HG03342 (cell line): ENCODE results near the gene ABCG1.

Experiments
- ATAC-seq: cut with Tn5 transposase; IDR thresholded peaks from one replicate; pipeline ENCODE4 v1.9.1; 2021; ENCODE audit warnings: mild to moderate bottlenecking, moderate library complexity; ENCODE audit not compliant: unreplicated experiment

The ABCG1 gene

GRCh38 chr21:42302076-42302650 is 83.2 kb downstream of the ABCG1 start:
- ATAC-seq, result no peak

- no peak for ATAC-seq
Observed at GRCh38 chr21:42302794-42303193, 83.9 kb downstream of the ABCG1 start.

DNA sequence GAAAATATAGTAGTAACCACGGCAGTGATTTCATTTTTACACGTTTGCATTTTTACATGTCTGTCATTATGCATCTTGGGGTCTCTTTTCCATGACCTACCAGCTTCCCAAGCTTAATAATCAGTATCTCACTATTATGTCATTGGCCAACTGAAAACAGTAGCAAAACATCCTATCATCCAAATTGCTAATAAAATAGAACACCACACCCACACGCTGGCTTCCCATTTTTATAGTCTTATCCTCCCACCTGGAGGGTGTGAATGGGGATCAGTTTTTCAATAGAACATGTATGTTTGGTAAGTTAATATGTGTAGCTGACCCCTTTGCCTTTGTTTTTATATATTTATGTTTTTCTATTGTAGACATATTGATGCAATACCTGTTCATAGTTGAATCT is 84.5 kb downstream of the ABCG1 start:
- ATAC-seq, result no peak

DNA sequence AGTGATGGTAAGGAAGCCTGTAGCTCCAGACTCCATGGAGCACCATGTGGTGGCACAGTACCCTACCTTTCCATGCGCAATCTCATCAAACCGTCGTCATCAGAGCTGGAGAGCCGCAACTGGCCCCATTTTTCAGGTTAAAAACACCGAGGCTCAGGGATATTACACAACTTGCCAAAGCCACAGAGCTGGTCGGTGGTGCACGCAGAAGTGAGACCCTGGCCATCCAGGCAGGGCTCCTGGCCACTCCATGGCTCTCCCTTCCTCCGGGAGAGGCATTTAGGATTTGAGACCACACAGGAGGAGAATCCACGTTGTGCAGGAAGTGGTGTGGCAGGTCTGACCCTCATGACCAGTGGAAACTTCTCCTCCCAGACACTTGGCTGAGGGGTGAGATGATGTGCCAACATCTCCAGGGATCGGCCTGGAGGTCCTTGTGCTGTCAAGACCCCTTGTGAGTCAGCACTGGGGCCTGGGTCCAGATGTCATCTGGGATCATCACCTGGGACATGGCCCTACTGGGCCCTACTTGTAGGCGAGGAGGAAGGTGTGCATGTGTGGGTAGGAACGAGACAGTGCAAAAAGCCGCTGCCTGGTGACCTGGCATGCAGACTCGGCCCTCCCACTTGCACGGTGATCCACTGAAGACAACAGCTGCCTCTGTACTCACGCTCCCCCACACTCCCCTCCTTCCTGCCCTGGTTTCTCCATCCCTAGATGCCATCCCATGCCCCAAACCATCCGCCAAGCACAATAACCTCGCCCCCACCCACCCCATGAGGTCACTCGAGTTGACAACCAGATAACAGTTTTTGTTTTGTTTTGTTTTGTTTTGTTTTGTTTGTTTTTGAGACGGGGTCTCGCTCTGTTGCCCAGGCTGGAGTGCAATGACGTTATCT is 85.9 kb downstream of the ABCG1 start:
- no peak for ATAC-seq

DNA sequence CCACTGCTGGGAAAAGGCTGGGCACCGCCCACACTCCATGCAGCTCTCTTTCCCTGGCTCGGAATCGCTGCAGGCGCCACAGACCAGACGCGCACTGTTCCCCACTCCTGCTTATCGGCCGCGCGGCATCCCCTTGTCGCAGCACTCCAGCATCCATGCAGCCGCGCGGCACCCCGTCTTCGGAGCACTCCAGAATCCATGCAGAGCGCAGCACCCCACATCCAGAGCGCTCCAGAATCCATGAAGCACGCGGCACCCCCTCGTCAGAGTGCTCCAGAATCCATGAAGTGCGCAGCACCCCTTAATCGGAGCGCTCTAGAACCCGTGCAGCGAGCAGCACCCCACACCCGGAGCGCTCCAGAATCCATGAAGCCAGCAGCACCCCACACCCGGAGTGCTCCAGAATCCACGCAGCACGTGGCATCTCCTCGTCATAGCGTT is 86.8 kb downstream of the ABCG1 start:
- no peak for ATAC-seq

DNA sequence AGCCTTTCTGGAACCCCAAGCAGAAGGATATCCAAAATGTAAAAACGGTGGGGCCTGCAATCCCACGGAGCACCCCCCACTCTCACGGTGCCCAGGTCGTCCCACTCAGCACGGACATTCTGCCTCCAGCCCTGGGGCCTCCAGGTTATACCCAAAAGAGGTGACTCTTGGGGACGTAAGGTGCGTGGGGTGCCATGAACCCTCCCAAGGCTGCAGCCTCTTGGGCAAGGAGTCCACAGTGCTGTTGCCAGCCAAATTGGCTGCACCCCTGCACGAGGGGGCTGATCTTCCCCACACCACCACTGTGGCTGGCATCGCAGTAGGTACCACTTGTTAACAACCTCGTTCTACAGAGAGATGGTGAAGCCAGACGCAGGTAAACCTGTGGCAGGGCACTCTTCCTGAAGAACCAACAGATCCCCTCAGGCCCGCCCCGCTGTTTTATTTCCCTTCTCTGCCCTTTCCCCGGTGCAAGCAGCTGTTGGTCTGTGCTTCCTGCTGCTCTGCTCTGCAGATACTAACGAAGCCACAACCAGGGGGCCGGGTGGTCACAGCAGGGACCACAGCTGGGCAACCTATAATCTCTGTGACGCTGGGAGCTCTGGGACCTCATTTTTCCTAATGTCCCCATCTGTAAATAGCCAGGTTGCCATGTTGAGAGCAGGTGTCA is 87.6 kb downstream of the ABCG1 start:
- no peak for ATAC-seq

DNA sequence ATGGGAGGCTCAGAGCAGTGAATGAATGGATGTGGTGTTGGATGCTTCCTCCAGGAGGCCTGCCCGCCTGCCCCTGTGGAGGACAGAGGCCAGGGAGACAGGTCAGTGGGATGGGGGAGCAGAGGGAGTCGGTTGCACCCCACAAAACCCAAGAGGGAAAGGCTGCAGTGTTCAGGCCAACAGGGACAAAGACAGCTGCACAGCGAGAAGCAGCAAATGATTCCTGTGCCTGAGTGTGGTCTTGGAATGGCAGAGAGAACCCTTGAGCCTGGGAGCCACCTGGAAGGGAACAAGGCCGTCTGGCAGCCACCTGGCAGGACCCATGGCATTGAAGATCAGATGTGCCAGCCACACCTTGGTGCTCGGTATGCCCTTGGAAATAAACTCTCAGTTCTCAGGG is 88.2 kb downstream of the ABCG1 start:
- ATAC-seq, result no peak

- ATAC-seq, result no peak
Observed at GRCh38 chr21:42308161-42308913, 89.4 kb downstream of the ABCG1 start.

GRCh38 chr21:42308914-42309752 is 90.2 kb downstream of the ABCG1 start:
- no peak for ATAC-seq

DNA sequence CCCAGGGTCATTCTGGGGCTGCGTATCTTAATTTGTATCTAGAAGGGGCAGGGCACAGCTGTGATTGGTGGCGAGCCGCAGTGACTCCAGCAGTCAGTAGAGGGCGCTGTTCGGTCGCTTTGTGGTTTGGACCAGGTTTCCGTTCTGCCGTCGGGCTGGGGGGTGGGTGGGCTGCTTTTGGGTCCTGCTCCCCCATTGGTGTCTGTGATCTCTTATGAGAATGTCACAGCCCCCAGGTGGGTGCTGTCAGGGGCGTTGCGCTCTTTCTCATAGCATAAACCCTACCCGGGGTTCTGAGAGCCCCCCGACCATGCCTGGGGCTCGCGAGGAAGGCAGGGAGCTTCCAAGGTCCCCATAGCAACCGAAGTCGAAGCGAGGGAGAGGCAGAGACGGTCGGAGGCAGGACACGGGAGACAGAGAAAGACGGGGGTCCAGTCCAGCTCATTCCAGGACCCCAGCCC is 90.8 kb downstream of the ABCG1 start:
- ATAC-seq, result no peak

DNA sequence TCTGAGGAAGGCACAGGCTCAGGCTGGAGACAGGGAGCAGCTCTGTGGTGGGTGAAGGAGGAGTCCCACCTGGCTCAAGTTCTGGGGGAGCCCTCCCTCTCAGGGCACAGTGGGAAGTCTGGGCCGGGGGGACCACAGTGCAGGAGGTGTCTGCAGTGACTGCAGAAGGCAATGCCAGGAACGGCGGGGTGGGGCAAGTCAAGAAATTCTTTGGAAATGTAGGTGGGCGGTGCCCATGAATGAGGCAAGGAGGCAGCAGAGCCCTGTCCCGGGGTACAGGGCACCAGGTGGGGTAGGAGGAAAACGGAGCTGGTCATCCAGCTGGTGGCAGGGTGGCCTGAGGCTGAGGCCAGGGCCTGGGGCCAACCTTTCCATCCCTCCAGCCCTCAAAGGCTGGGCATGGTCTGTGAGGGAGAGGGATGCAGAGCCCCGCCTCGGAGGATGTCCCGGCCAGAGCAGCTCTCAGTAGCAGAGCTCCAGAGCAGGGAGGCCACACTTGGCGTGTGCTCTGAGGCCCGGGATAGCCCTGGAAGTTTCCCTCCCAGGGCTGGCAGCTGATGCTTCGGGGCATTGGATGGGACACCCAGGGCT is 91.6 kb downstream of the ABCG1 start:
- no peak for ATAC-seq

DNA sequence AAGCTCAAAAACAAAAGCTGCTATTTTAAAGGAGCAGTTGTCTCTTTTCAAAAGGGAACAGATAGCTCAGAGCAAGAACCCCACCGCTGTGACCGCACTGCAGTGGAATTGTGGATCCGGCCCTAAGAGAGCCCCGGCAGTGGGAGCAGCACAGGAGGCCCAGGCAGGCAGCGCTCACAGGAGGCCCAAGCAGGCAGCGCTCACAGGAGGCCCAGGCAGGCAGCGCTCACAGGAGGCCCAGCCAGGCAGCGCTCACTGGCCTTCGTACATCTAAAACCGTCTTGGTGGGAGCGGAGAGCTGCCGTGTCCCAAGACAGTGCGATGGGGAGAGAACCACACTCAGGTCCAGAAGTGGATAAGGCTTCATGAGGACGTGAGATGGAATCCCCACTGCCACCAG is 92.2 kb downstream of the ABCG1 start:
- ATAC-seq, result no peak

- no peak for ATAC-seq
Observed at GRCh38 chr21:42311816-42312625, 93.1 kb downstream of the ABCG1 start.

GRCh38 chr21:42312626-42313104 is 93.7 kb downstream of the ABCG1 start:
- ATAC-seq, result no peak

DNA sequence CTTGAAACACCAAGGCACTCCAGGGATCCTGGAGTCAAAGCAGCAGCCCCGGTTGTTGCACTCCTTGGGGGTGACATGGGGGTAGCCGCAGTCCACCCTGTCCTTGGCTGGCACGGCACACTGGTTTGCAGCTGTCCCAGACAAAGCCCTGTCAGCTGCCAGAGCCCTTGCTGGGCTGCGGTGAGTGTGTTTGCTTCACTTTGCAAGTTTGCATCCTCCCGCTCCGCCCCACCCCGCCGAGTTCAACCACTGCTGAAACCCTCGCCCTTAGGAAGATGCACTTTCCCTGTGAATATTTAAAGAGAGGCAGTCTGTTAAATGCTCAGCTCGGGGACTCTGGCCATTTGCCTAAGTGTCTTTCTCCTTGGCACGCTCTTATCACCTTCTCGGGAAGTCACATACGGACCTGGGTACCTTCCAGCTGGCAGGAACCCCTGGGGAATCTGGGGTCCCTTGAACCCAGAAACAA is 94.6 kb downstream of the ABCG1 start:
- ATAC-seq, result no peak

DNA sequence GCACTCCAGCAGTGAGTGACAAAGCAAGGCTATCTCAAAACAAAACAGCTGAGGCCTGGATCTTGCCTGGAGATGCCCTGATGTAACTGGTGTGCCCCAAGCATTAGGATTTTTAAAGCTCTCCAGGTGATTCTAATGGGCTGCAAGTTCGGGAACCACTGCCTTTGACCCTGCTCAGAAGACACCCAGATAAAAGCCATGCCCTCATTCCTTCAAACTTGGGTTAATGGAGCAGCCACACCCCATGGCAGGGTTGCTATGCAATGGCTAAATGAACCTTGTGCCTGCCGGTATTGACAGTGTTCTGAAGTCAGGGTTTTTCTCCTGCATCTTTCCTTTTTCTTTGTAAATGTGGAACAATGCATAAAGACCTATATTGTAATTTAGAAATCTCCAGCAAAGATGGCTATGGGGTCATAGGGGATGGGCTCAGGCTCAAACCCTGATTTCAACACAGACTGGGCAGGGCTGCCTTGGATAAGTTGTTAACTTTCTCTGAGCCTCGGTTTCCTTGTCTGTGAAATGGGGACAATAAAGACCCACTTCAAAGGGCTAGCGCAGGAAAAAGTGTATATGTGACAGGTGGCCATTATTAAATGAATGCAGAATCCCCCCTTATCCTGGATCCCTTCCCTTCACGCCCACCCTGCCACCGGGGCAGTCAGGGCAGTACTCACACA is 95.8 kb downstream of the ABCG1 start:
- no peak for ATAC-seq

DNA sequence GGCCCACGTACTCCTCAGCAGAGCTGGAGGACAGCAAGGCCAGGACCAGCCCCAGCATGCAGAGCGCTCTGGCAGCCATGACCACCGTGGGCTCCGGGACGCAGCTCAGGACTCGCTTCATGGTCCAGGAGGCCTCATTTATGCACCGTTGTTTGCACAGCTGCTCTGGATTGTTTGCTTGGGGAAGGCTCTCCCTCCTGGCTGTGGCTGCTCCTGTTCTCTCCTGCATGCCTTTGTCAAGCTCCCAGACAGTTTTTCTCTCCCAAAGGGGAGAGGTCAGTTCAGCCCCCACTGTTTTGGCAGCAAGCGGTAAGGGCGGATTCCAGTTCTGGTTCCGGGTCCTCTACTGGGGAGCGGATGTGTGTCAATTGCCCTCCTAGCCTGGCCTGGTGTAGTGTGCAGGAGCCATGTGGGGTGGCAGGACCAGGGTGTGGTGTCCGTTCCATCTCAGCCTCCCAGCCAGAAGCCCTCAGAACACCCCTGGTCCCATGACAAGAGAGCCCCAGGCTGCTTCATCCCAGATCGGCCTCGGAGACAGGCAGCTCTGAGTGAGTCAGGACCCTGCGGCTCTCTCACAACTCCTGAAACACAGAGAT is 96.5 kb downstream of the ABCG1 start, which contains the start of gene TFF3:
Gene TFF3 (minus strand): TSS at position 114 of the 596 bp plus-strand sequence. CDS start 35 bp downstream, at position 79.
- ATAC-seq, result no peak

- ATAC-seq, result no peak
Observed at GRCh38 chr21:42316891-42317290, 98.0 kb downstream of the ABCG1 start.
